Right forelimb (tissue), 1 donor: Measurements from ENCODE around the gene PTPRF.
"Not testable (repeated sequence)": the region's sequence is repeated elsewhere in the genome, so short reads cannot be mapped to it uniquely, and the experiment has no call there.

Source experiments
- DNase-seq: peaks from one replicate; pipeline ENCODE4 v3.0.0-alpha.2; 2018

PTPRF gene

GRCh38 chr1:43530483-43531106 is at the start of gene PTPRF:
Gene PTPRF (plus strand): TSS chr1:43530883. CDS start chr1:43545076, 14,193 bp downstream.
- DNase-seq, result peak; percentile 82

GRCh38 chr1:43481491-43481890 is 49.2 kb upstream of the PTPRF start:
- no peak for DNase-seq

GRCh38 chr1:43482215-43482614 is 48.5 kb upstream of the PTPRF start:
- no peak for DNase-seq

GRCh38 chr1:43484367-43484766 is 46.3 kb upstream of the PTPRF start:
- DNase-seq, result no peak

GRCh38 chr1:43488165-43488564 is 42.5 kb upstream of the PTPRF start:
- DNase-seq, result no peak

- DNase-seq, result no peak
Observed at GRCh38 chr1:43491061-43491460, 39.6 kb upstream of the PTPRF start.

GRCh38 chr1:43492826-43493225 is 37.9 kb upstream of the PTPRF start:
- DNase-seq, result no peak

GRCh38 chr1:43493661-43494450 is 36.8 kb upstream of the PTPRF start:
- DNase-seq, result no peak

GRCh38 chr1:43495204-43495603 is 35.5 kb upstream of the PTPRF start:
- no peak for DNase-seq

GRCh38 chr1:43499898-43500297 is 30.8 kb upstream of the PTPRF start:
- DNase-seq, result no peak

GRCh38 chr1:43501806-43502205 is 28.9 kb upstream of the PTPRF start:
- not testable (repeated sequence) for DNase-seq

- DNase-seq, result no peak
Observed at GRCh38 chr1:43503534-43503933, 27.1 kb upstream of the PTPRF start.

- DNase-seq, result no peak
Observed at GRCh38 chr1:43505077-43505780, 25.5 kb upstream of the PTPRF start.

GRCh38 chr1:43506233-43506632 is 24.4 kb upstream of the PTPRF start:
- DNase-seq, result no peak

- no peak for DNase-seq
Observed at GRCh38 chr1:43507296-43508295, 23.1 kb upstream of the PTPRF start.

- no peak for DNase-seq
Observed at GRCh38 chr1:43509007-43509739, 21.5 kb upstream of the PTPRF start.

- DNase-seq, result no peak
Observed at GRCh38 chr1:43509740-43510375, 20.8 kb upstream of the PTPRF start.

- DNase-seq, result no peak
Observed at GRCh38 chr1:43510621-43511020, 20.1 kb upstream of the PTPRF start.

- no peak for DNase-seq
Observed at GRCh38 chr1:43511394-43511793, 19.3 kb upstream of the PTPRF start.

GRCh38 chr1:43512133-43512532 is 18.6 kb upstream of the PTPRF start:
- no peak for DNase-seq

- no peak for DNase-seq
Observed at GRCh38 chr1:43512681-43513080, 18.0 kb upstream of the PTPRF start.
